ENCODE results near the gene DOK6.
"Not testable (repeated sequence)": the region's sequence is repeated elsewhere in the genome, so short reads cannot be mapped to it uniquely, and the experiment has no call there.

DOK6 gene

GRCh38 chr18:69649684-69650083, 249.0 kb downstream of the DOK6 start:
- TF ChIP-seq CTCF (IDR thresholded peaks at IDR 0.05; ENCODE audit: extremely low read depth, missing control alignments), result no peak
- DNase-seq (ENCODE audit: low spot score), result no peak

- DNase-seq (ENCODE audit: low spot score), result no peak
- TF ChIP-seq CTCF (IDR thresholded peaks at IDR 0.05; ENCODE audit: extremely low read depth, missing control alignments), result no peak
Measured at GRCh38 chr18:69651243-69651642, 250.6 kb downstream of the DOK6 start.

GRCh38 chr18:69655816-69656215, 255.1 kb downstream of the DOK6 start:
- no peak for TF ChIP-seq CTCF (IDR thresholded peaks at IDR 0.05; ENCODE audit: extremely low read depth, missing control alignments)
- no peak for DNase-seq (ENCODE audit: low spot score)

GRCh38 chr18:69658103-69658502, 257.4 kb downstream of the DOK6 start:
- no peak for TF ChIP-seq CTCF (IDR thresholded peaks at IDR 0.05; ENCODE audit: extremely low read depth, missing control alignments)

GRCh38 chr18:69658685-69659084, 258.0 kb downstream of the DOK6 start:
- TF ChIP-seq CTCF (IDR thresholded peaks at IDR 0.05; ENCODE audit: extremely low read depth, missing control alignments), result no peak
- DNase-seq (ENCODE audit: low spot score), result no peak

More at GRCh38 chr18:69658103-69658502, 257.4 kb downstream of the DOK6 start:
- no peak for DNase-seq (ENCODE audit: low spot score)

GRCh38 chr18:69659142-69659651, 258.5 kb downstream of the DOK6 start:
- no peak for DNase-seq (ENCODE audit: low spot score)
- TF ChIP-seq CTCF (IDR thresholded peaks at IDR 0.05; ENCODE audit: extremely low read depth, missing control alignments), result no peak

GRCh38 chr18:69662090-69662489, 261.4 kb downstream of the DOK6 start:
- not testable (repeated sequence) for DNase-seq (ENCODE audit: low spot score)

GRCh38 chr18:69664399-69664798, 263.7 kb downstream of the DOK6 start:
- no peak for TF ChIP-seq CTCF (IDR thresholded peaks at IDR 0.05; ENCODE audit: extremely low read depth, missing control alignments)

More at GRCh38 chr18:69664399-69664798, 263.7 kb downstream of the DOK6 start:
- DNase-seq (ENCODE audit: low spot score), result no peak
